ENCODE data around the gene A4GALT.

A4GALT gene

DNA sequence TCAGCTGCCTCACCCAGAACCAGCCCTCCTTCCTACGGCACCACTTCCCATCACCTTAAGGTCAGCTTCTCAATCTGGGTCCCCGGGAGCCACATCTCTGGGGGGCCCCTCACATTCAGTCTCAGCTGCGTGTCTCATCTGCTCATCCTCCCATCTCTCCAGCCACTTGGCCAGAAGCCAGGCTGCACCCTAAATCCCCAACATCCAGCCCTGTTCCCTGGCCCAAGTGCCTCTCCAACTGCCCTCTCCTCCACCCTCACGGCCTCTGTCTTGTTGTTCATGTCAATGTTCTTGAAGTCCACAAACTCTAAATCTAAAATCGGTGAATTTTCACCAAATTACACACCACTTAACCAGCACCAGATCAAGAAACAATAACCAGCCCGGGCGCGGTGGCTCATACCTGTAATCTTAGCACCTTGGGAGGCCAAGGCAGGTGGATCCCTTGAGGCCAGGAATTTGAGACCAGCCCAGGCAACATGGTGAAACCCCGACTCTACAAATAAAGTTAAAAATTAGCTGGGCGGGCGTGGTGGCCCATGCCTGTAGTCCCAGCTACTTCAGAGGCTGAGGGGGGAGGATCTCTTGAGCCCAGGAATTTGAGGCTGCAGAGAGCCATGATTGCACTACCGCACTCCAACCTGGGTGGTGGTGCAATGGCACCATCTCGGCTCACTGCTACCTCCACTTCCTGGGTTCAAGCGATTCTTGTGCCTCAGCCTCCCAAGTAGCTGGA, 33.7 kb downstream of the A4GALT start:
- DNase-seq (ENCODE audit: insufficient read length, low spot score) = no peak
- FAIRE-seq = no peak
- TF ChIP-seq, protein P1, sequence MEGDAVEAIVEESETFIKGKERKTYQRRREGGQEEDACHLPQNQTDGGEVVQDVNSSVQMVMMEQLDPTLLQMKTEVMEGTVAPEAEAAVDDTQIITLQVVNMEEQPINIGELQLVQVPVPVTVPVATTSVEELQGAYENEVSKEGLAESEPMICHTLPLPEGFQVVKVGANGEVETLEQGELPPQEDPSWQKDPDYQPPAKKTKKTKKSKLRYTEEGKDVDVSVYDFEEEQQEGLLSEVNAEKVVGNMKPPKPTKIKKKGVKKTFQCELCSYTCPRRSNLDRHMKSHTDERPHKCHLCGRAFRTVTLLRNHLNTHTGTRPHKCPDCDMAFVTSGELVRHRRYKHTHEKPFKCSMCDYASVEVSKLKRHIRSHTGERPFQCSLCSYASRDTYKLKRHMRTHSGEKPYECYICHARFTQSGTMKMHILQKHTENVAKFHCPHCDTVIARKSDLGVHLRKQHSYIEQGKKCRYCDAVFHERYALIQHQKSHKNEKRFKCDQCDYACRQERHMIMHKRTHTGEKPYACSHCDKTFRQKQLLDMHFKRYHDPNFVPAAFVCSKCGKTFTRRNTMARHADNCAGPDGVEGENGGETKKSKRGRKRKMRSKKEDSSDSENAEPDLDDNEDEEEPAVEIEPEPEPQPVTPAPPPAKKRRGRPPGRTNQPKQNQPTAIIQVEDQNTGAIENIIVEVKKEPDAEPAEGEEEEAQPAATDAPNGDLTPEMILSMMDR (IDR thresholded peaks at IDR 0.05; ENCODE audit: insufficient read depth, missing control alignments) = no peak

DNA sequence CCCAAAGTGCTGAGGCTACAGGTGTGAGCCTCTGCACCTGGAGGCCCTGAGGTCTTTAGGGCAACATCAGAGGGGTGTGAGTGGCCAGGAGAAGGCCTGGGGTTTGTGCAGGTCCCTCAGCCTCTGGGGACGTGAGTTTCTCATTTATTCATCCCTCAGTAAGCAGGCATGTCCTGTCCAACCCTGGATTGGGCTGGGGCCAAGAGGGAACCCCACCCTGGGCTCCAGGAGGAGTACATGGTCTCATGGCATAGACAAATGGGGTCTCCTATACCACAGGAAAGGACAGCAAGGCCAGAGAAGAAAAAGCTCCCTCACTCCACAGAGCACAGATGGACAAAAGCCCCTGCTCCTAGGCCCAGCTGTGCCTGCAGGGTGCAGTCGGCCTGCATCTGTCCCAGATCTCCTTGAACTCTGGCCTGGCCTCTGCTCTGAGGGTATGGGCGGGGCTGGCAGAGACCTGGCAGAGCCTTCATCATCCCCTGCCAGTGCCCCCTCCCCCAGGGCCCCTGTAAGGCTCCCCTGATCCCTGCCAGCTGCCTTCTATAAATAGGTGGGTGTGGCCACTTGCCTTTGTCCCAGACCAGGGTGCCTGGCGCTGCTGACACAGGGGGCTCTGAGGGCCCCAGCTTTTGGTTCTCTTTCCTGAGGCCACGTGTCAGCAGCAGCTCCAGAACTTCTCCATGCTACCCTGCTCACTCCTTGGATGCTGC, 34.6 kb downstream of the A4GALT start:
- FAIRE-seq (no peak), DNase-seq (ENCODE audit: insufficient read length, low spot score) (no peak)
- TF ChIP-seq, protein P1 (IDR thresholded peaks at IDR 0.05; ENCODE audit: insufficient read depth, missing control alignments) = no peak

DNA sequence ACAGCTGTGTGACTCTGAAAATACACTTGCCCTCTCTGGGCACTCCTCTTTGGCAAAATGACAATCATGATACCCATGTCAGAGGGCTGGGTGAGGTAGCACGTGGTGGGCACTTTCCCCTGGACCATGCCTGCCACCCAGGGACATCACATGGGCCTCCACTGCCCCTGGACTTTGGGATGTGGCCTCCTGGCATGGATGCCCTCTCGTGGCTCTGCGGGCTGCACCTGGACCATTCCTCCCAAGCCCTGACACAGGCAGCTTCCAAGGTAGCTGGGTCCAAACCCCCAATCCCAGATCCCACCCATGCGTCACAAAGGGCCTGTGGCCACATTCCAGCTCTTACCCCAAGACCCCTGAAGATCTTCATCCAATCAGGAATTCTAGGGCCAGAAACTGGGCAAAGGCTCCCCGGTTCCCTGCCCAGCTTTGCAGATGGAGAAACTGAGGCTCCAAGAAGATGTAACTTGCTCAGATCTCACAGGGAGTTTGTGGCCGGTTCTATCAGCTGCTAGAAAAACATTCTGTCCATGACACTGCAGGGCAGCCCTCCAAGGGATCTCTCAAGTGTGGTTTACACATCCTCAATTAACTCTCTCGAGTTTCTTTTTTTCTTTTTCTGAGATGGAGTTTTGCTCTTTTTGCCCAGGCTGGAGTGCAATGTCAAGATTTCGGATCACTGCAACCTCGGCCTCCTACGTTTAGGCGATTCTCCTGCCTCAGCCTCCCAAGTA, 36.0 kb downstream of the A4GALT start:
- FAIRE-seq (no peak), DNase-seq (ENCODE audit: insufficient read length, low spot score) (no peak)
- TF ChIP-seq, protein P1 (IDR thresholded peaks at IDR 0.05; ENCODE audit: insufficient read depth, missing control alignments) = no peak

DNA sequence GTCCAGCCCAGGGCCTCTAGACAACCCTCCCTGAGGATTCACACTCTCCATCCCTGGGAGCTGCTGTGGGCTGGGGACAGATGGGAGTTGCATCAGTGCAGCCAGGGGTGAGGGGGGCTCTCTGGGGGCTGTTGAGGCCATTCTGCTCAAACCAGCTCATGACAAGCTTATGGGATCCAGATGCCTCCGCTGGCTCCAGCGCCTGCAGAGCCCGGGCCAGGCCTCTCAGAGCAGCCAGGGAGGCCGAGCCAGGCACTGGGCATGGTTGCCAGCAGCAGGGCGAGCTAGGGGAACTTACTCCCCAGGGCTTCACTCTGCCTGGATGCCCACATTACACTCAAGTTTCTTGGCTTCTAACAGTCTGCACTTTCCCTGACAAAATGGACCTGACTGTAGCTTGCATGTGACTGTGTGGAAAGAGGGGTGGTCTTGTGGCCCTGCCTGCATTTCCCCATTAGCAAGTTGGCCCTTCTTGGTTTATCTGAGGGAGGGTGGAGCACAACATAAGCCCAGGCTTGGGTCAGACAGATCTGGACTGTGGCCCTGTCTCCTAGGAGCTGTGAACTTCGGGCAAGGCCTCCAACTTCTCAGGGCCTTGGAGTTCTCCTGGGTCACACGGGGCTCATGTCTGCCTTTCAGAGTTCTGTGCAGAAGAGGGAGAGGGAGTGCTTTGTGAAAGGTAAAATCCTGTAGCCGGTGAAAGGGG, 36.9 kb downstream of the A4GALT start:
- DNase-seq (ENCODE audit: insufficient read length, low spot score) = no peak
- TF ChIP-seq, protein P1 (IDR thresholded peaks at IDR 0.05; ENCODE audit: insufficient read depth, missing control alignments) = no peak
- no peak for FAIRE-seq

DNA sequence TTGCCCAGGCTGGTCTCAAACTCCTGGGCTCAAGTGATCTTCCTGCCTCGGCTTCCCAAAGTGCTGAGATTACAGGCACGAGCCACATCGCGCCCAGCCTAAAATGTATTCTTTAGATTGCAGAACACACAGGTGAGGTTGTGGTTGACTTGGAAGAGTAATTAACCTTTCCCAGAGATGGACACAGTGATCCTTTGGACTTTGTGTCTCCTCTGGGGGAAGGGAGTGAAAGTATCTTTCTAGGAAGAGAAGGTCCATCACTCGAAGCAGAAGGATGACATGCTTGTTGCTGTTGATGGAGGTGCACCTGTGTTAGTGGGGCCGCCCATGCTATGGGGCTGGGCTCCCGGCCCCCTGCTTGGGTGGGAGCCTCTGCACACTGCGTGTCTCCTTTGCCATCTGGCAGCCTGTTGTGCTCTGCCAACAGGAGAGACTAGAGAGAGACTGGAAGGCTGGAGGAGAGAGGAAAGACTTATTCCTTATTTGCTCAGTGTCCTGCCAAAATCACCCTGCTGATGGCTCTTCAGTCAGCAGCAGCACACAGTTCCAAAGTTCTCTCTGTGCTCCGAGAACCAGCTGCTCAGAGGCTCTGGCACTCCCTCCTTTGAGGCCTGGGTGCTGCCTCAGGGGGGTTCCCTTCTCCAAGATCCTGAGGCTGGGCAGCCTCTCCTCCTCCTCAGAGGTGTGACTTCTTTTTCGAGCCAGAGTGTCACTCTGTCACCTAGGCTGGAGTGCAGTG, 38.4 kb downstream of the A4GALT start:
- FAIRE-seq = no peak
- DNase-seq (ENCODE audit: insufficient read length, low spot score) = no peak
- TF ChIP-seq, protein P1 (IDR thresholded peaks at IDR 0.05; ENCODE audit: insufficient read depth, missing control alignments) = no peak

DNA sequence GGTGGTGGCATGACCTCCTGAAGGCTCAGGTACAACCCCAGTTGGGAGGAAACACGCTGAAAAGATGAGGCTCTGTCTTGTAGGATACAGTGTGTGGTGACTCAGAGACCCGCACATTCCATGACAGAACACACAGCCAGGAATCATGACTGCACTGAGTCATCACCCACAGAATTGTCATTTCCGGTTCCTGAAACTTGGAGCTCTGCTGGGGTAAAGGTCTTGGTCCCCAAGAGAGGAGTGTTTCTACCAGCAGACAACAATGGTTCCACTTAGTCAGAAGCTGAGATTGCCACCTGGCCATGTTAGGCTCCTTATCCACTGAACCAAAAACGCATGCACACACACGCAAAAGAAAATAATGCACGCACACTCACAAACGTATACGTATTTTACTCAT, 40.0 kb downstream of the A4GALT start:
- no peak for DNase-seq (ENCODE audit: insufficient read length, low spot score)
- no peak for FAIRE-seq
- TF ChIP-seq, protein P1 (IDR thresholded peaks at IDR 0.05; ENCODE audit: insufficient read depth, missing control alignments) = no peak
